IPS-20b (cell line): Measurements from ENCODE around the gene PFKFB3.
"Not testable (repeated sequence)": the region's sequence is repeated elsewhere in the genome, so short reads cannot be mapped to it uniquely, and the experiment has no call there.

Experiments
- H3K27ac ChIP-seq: one replicate; pipeline ENCODE4 v1.5.1; 2013; ENCODE audit warnings: low read length
- H3K27me3 ChIP-seq: 2 replicates; pipeline ENCODE4 v1.6.1; 2013; ENCODE audit warnings: mild to moderate bottlenecking, low read length, inconsistent platforms; ENCODE audit not compliant: insufficient read depth
- H3K36me3 ChIP-seq: 2 replicates; pipeline ENCODE4 v1.6.1; 2013; ENCODE audit warnings: low read depth, mild to moderate bottlenecking, inconsistent platforms, low read length, moderate library complexity; ENCODE audit not compliant: insufficient read depth
- H3K4me1 ChIP-seq: 2 replicates; pipeline ENCODE4 v1.6.1; 2013; ENCODE audit warnings: mild to moderate bottlenecking, control low read depth, inconsistent platforms, low read length, moderate library complexity; ENCODE audit not compliant: insufficient read depth
- H3K4me3 ChIP-seq: 2 replicates; pipeline ENCODE4 v1.5.1; 2013; ENCODE audit warnings: mild to moderate bottlenecking, low read length, inconsistent platforms
- H3K9ac ChIP-seq: 2 replicates; pipeline ENCODE4 v1.6.1; 2013; ENCODE audit warnings: low read depth, mild to moderate bottlenecking, inconsistent platforms, low read length, moderate library complexity
- H3K9me3 ChIP-seq: 2 replicates; pipeline ENCODE4 v1.6.1; 2013; ENCODE audit warnings: mild to moderate bottlenecking, low read depth, low read length, inconsistent platforms; ENCODE audit not compliant: insufficient read depth

PFKFB3 gene

GRCh38 chr10:6282454-6282958, 79.8 kb downstream of the PFKFB3 start:
- Histone ChIP-seq H3K9me3 (no peaks in the 10 kb centered on the region), H3K9ac (no peak overlapping the region), H3K36me3 (no peaks in the 10 kb centered on the region), H3K27me3 (no peaks in the 10 kb centered on the region), H3K4me1 (peaks cover 8% of the 10 kb centered on the region; the same call in 1 of the 2 replicates), H3K4me3 (no peak overlapping the region), H3K27ac (no peak overlapping the region)

DNA sequence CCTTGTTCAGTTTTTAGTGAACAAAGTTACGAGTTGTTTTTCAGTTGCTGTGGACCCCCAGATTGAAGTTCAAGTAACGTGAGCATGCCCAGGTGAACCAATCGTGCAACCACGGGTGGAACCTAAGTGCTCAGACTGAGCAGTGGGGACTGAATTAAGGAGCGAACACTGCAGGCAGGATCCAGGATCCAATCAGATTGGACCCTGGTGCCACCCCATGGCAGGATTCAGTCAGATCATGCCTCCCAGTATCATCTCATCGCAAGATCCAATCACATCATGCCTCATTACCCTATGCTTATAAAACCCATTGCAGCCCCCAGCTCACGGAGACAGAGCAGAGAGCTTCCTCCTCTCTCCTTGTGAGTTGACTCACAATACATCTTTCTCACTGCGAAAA, 80.9 kb downstream of the PFKFB3 start:
- H3K36me3 ChIP-seq: no peaks in the 10 kb centered on the region
- H3K27me3 ChIP-seq: no peaks in the 10 kb centered on the region
- no peak overlapping the region for H3K27ac ChIP-seq
- H3K4me3 ChIP-seq: no peak overlapping the region
- no peak overlapping the region for H3K9ac ChIP-seq
- no peaks in the 10 kb centered on the region for H3K9me3 ChIP-seq
- H3K4me1 ChIP-seq: peaks cover 8% of the 10 kb centered on the region; the same call in 1 of the 2 replicates

- not testable (repeated sequence) for H3K9me3 ChIP-seq, H3K4me1 ChIP-seq, H3K27ac ChIP-seq, H3K36me3 ChIP-seq, H3K27me3 ChIP-seq, H3K9ac ChIP-seq, H3K4me3 ChIP-seq
These were observed 87.9 kb downstream of the PFKFB3 start for GRCh38 chr10:6290621-6291020.

DNA sequence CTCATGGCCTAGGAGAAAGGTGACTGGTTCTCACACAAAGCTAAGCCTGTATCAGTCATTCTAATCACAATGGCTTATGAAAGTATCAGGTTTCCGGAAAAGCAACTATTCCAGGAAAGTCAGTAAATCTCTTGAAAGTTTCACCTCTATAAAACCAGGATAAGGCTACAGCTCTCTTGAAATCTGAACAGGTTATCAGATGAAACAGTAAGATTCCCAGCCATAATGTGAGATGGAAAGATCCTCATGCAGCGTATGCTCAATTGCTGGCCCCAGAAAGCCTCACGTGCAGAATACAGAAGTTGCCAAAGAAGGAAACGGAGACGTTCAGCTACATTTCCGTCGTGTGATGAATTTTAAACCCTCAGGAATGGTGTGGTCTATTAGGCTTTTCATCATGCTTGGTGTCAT, 90.0 kb downstream of the PFKFB3 start:
- H3K4me1 ChIP-seq: no peaks in the 10 kb centered on the region
- no peak overlapping the region for H3K27ac ChIP-seq
- H3K9me3 ChIP-seq: no peaks in the 10 kb centered on the region; the same call in 1 of the 2 replicates
- no peaks in the 10 kb centered on the region for H3K27me3 ChIP-seq
- H3K9ac ChIP-seq: no peak overlapping the region
- no peaks in the 10 kb centered on the region for H3K36me3 ChIP-seq
- no peak overlapping the region for H3K4me3 ChIP-seq

DNA sequence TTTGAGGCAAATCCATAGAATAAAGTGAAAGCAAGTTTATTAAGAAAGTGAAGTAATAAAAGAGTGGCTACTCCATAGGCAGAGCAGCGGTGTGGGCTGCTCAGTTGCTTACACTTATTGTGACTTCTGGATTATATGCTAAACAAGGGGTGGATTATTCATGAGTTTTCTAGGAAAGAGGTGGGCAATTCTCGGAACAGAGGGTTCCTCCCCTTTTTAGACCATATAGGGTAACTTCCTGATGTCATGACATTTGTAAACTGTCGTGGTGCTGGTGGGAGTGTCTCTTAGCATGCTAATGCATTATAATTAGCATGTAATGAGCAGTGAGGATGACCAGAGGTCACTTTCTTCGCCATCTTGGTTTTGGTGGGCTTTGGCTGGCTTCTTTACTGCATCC, 93.7 kb downstream of the PFKFB3 start:
- H3K36me3 ChIP-seq, H3K9me3 ChIP-seq, H3K27me3 ChIP-seq, H3K27ac ChIP-seq, H3K9ac ChIP-seq, H3K4me3 ChIP-seq, H3K4me1 ChIP-seq: not testable (repeated sequence)

DNA sequence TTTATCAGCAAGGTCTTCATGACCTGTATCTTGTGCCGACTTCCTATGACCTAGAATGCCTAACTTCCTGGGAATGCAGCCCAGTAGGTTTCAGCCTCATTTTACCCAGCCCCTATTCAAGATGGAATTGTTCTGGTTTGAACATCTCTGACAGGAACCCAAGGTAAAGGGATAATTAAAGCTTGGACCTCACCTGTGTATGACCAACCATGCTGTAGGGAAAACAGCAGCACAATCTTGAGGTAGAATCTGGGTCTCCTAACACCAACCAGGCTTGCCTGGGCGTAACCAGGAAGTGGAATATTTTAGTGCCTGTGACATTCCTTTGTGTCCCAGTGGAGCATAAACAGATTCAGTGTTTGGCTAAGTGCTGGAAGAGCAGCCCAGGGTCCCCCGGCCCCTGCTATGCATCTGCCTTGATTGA, 94.1 kb downstream of the PFKFB3 start:
- Histone ChIP-seq H3K4me1 (no peaks in the 10 kb centered on the region), H3K9me3 (no peaks in the 10 kb centered on the region; the same call in 1 of the 2 replicates), H3K27me3 (no peaks in the 10 kb centered on the region), H3K36me3 (no peaks in the 10 kb centered on the region), H3K27ac (no peak overlapping the region), H3K9ac (no peak overlapping the region), H3K4me3 (no peak overlapping the region)

DNA sequence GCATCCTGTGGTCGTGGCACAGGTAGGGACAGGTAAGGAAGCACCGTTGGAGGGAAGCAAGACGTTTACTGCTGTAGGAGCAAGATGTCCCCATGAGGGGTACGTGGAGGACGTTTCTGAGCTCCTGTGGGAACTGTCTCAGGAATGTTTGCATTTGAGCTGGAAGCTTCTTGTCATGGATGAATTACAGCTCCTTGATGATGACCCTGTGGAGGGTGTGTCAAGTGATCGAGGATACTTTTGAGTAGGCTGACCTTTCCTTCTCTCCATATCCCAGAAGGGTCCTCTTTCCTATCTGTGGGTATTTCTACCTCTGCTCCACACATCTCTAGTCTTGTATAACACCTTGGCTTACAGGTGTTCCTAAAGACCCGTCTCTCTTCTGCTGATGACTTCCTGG, 94.8 kb downstream of the PFKFB3 start:
- Histone ChIP-seq H3K27me3 (no peaks in the 10 kb centered on the region), H3K9me3 (no peaks in the 10 kb centered on the region; the same call in 1 of the 2 replicates), H3K27ac (no peak overlapping the region), H3K36me3 (no peaks in the 10 kb centered on the region), H3K4me3 (no peak overlapping the region), H3K9ac (no peak overlapping the region), H3K4me1 (no peaks in the 10 kb centered on the region)

- Histone ChIP-seq H3K36me3 (no peaks in the 10 kb centered on the region), H3K27ac (no peak overlapping the region), H3K4me1 (no peaks in the 10 kb centered on the region), H3K9me3 (no peaks in the 10 kb centered on the region; the same call in 1 of the 2 replicates), H3K9ac (no peak overlapping the region), H3K27me3 (no peaks in the 10 kb centered on the region), H3K4me3 (no peak overlapping the region)
These were observed 95.2 kb downstream of the PFKFB3 start for GRCh38 chr10:6297951-6298381.

GRCh38 chr10:6298428-6298827, 95.7 kb downstream of the PFKFB3 start:
- no peaks in the 10 kb centered on the region for H3K27me3 ChIP-seq
- no peak overlapping the region for H3K27ac ChIP-seq
- no peaks in the 10 kb centered on the region for H3K36me3 ChIP-seq
- H3K9ac ChIP-seq: no peak overlapping the region
- no peak overlapping the region for H3K4me3 ChIP-seq
- no peaks in the 10 kb centered on the region; the same call in 1 of the 2 replicates for H3K9me3 ChIP-seq
- H3K4me1 ChIP-seq: no peaks in the 10 kb centered on the region

DNA sequence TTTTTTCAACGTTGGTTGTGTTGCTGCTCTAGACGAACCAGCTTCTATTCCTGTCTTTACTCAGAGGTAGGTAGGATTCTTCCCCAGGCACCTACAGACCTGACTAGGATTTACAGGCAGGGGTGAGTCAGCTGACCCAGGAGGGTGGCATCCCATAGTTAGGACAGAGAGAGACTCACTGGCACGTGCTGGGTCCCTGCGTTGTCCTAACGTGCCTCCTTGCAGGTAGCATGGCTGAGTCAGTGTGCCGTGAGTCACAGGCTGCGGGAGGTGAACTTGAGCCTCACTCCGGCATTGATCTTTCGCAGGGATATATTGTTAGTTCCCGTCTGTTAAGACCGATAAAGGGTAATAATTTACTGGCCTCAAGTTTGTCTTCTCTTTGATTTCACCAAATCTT, 96.5 kb downstream of the PFKFB3 start:
- no peaks in the 10 kb centered on the region for H3K4me1 ChIP-seq
- H3K27ac ChIP-seq: no peak overlapping the region
- no peak overlapping the region for H3K9ac ChIP-seq

GRCh38 chr10:6299743-6300105, 97.0 kb downstream of the PFKFB3 start:
- Histone ChIP-seq H3K27ac (no peak overlapping the region), H3K9me3 (no peaks in the 10 kb centered on the region), H3K4me1 (no peaks in the 10 kb centered on the region), H3K36me3 (no peaks in the 10 kb centered on the region), H3K9ac (no peak overlapping the region), H3K4me3 (no peak overlapping the region), H3K27me3 (no peaks in the 10 kb centered on the region)

More for the DNA sequence above, 96.5 kb downstream of the PFKFB3 start:
- Histone ChIP-seq H3K36me3 (no peaks in the 10 kb centered on the region), H3K9me3 (no peaks in the 10 kb centered on the region; the same call in 1 of the 2 replicates), H3K27me3 (no peaks in the 10 kb centered on the region), H3K4me3 (no peak overlapping the region)

DNA sequence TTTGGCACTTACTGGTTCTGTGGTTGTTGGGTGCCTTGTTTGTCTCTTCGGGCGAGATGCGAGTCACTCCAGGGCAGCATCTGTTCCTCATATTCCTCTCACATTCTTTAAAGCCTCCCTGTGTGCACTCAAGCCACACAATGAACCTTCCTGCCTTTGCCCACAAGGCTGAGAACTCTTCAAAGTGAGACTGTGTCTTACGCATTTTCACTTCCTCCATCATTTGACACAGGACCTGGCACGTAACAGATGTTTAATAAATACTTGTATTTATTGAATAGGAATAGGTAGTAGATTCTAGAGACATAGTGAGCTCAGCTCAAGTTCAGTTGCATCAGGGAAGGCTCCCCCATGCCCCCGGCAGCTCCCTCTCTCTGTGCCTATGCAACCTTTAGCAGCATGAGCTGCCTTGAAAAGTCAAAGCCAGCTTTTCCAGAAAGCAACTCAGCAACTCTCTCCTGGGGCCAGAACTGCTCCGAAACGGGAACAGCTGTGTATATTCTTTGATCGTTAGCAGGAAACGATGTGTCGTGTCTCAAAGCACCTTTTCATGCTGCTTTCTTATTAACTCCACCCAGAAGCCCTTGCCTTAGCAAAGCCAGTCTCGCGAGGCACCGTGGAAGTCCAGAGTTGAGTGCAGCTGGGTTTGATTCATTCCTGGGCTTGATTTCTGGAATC, 97.5 kb downstream of the PFKFB3 start:
- H3K4me1 ChIP-seq: no peaks in the 10 kb centered on the region
- H3K27ac ChIP-seq: no peak overlapping the region
- H3K27me3 ChIP-seq: no peaks in the 10 kb centered on the region
- no peak overlapping the region for H3K9ac ChIP-seq
- no peaks in the 10 kb centered on the region for H3K9me3 ChIP-seq
- no peak overlapping the region for H3K4me3 ChIP-seq
- H3K36me3 ChIP-seq: no peaks in the 10 kb centered on the region
